ENCODE measurements around the gene PHPT1. TPM values are rescaled to one million over a fixed set of nuclear protein-coding genes. Genes with fewer than 3 reads are reported as not detected.
"Not testable (repeated sequence)": the region's sequence is repeated elsewhere in the genome, so short reads cannot be mapped to it uniquely, and the experiment has no call there.

Gene PHPT1
- total RNA-seq, 4 donors from 2014 or later, result 43.4 to 84.1 (median 53.9) TPM

DNA sequence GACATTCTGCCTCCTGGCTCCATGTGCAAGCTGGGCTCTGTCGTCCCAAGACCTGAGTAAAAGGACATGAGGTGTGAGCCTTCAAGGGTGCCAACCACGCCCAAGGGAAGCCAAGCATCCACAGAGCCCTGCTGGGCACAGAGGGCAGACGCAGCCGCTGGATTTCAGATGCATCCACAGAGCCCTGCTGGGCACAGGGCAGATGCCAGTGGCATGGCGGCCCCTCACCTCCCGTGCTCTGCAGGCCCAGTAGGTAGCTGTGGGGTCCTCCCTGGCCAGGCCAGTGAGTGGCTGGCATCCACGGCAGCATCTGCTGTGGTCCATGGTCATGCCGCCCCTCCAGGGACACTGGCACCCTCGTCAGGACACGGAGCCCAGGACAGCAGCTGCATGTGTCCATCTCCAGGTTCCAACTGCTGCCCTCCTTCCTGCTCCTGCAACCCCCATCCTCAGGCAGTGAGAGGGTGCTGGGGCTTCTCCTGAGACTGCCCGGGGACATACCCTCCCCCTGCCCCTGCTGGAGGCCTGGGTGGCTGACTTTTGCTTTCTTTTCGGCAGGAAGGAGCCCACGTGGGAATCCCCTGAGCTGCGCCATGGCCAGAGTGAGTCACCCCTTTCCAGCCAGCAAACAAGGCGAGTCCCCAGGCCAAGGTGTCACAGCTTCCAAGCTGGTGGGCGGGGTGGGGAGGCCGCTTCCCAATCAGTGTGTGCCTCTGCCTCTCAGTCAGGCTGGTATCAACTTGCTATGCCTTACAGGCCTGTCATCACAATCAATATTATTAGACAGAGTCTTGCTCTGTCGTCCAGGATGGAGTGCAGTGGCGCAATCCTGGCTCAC lies 33.1 kb downstream of the PHPT1 start:
- TF ChIP-seq EP300 (IDR thresholded peaks at IDR 0.05) (no peak), POLR2A (IDR thresholded peaks at IDR 0.05; ENCODE audit: low read depth) (no peak), POLR2AphosphoS5 (IDR thresholded peaks at IDR 0.05) (no peak)
- TF ChIP-seq, protein P1, sequence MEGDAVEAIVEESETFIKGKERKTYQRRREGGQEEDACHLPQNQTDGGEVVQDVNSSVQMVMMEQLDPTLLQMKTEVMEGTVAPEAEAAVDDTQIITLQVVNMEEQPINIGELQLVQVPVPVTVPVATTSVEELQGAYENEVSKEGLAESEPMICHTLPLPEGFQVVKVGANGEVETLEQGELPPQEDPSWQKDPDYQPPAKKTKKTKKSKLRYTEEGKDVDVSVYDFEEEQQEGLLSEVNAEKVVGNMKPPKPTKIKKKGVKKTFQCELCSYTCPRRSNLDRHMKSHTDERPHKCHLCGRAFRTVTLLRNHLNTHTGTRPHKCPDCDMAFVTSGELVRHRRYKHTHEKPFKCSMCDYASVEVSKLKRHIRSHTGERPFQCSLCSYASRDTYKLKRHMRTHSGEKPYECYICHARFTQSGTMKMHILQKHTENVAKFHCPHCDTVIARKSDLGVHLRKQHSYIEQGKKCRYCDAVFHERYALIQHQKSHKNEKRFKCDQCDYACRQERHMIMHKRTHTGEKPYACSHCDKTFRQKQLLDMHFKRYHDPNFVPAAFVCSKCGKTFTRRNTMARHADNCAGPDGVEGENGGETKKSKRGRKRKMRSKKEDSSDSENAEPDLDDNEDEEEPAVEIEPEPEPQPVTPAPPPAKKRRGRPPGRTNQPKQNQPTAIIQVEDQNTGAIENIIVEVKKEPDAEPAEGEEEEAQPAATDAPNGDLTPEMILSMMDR (IDR thresholded peaks at IDR 0.05), result no peak
- H3K36me3 ChIP-seq, result no peaks in the 10 kb centered on the region
- H3K9me3 ChIP-seq, result no peaks in the 10 kb centered on the region
- no peak for DNase-seq (ENCODE audit: extremely low spot score)
- H3K4me1 ChIP-seq, result peaks cover 24 to 37% (median 33%) of the 10 kb centered on the region in 4 donors
- peaks cover 0 to 4% (median 0%) of the 10 kb centered on the region in 4 donors for H3K27me3 ChIP-seq
- intact Hi-C loops (cut with DNase I), result no loop called here
- peak overlapping the region in 3 of 4 donors; percentile 30 to 35 (median 34) for H3K27ac ChIP-seq (replicated peaks in 1 of 4)
- peak overlapping the region in 3 of 4 donors; percentile 23 to 27 (median 24) for H3K4me3 ChIP-seq
- WGBS, result 62% methylated on average over 3 of the region's 19 CpGs

DNA sequence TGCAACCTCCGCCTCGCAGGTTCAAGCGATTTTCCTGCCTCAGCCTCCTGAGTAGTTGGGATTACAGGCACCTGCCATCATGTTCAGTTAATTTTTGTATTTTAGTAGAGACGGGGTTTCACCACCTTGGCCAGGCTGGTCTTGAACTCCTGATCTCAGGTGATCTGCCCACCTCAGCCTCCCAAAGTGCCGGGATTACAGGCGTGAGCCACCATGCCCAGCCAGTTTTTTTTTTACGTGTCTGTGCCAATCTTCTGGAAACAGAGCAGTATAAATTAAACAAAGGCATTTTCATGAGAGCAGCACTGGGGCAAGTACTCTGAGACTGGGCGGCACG lies 33.7 kb downstream of the PHPT1 start:
- Histone ChIP-seq H3K4me1 (peaks cover 28 to 43% (median 39%) of the 10 kb centered on the region in 4 donors), H3K27ac (replicated peaks in 1 of 4) (peak overlapping the region in 2 of 4 donors; percentile 30 to 35)
- intact Hi-C loops (cut with DNase I); H3K27me3 ChIP-seq; H3K4me3 ChIP-seq; H3K9me3 ChIP-seq; H3K36me3 ChIP-seq; DNase-seq (ENCODE audit: extremely low spot score): not testable (repeated sequence)
- WGBS, result 83% methylated on average over 9 of the region's 9 CpGs

DNA sequence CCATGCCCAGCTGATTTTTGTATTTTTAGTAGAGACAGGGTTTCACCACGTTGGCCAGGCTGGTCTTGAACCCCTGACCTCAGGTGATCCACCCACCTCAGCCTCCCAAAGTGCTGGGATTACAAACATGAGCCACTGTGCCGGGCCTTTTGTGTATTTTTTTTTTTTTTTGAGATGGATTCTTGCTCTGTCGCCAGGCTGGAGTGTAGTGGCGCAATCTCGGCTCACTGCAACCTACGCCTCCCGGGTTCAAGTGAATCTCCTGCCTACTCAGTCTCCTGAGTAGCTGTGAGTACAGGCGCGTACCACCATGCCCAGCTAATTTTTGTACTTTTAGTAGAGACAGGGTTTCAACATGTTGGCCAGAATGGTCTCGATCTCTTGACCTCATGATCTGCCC lies 34.5 kb downstream of the PHPT1 start:
- intact Hi-C loops (cut with DNase I), result not testable (repeated sequence)
- 91% methylated on average over 10 of the region's 10 CpGs for WGBS

DNA sequence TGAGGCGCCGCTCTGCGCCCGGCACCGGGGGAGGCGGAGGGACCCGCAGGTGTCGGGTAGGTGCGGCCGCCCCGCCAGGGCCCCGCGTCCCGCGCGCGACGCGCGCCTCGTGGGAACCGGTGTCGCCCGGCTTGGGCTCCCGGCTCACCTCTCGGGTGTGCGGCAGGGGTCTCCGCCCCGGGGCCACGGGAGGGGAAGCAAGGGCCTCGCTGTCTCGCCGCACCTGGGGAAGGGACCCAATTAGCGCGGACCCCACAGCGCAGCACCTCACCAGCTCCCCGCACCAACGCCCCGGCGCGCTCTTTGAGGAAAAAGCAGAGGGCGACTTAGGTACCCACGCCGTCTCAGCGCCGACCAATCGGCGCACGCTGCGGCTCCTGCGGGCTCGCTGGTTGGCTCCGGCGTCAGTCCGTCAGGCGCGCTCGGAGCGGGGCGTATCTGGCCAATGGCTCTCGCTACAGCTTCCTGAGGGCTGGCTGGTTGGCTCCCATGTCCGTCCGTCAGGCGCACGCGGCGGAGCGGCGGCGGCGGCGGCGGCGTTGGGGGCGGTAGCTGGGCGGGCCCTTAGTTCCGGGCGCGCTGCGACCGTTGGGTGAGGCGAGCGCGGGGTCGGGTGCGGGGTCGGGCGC lies 36.9 kb downstream of the PHPT1 start, which contains the start of gene TRAF2:
TRAF2 (plus strand) TSS at position 567 of the 629 bp plus-strand sequence. CDS start 12,225 bp downstream, outside the sequence.
- Histone ChIP-seq H3K9me3 (no peaks in the 10 kb centered on the region), H3K4me3 (peak within 1 kb of the TSS; percentile 76 to 97 (median 84)), H3K36me3 (peaks cover 0 to 15% (median 9%) of the 10 kb centered on the region in 4 donors), H3K27me3 (no peaks in the 10 kb centered on the region), H3K4me1 (peaks cover 30 to 44% (median 41%) of the 10 kb centered on the region in 4 donors), H3K27ac (replicated peaks in 1 of 4) (peak within 1 kb of the TSS; percentile 73 to 86 (median 84))
- WGBS, result 2% methylated on average over 10 of the region's 88 CpGs
- intact Hi-C loops (cut with DNase I), result no loop called here
- TF ChIP-seq POLR2A (IDR thresholded peaks at IDR 0.05; ENCODE audit: low read depth), result no peak
- peak; percentile 39 to 72 for TF ChIP-seq POLR2AphosphoS5 (IDR thresholded peaks at IDR 0.05)
- no peak for TF ChIP-seq EP300 (IDR thresholded peaks at IDR 0.05)
- TF ChIP-seq, protein P1 (IDR thresholded peaks at IDR 0.05), result peak in 1 of 3 experiments; percentile 12
- peak; percentile 99 for DNase-seq (ENCODE audit: extremely low spot score)

More for the DNA sequence above, 34.5 kb downstream of the PHPT1 start:
- H3K4me1 ChIP-seq, result peaks cover 30 to 44% (median 41%) of the 10 kb centered on the region in 4 donors
- not testable (repeated sequence) for H3K27me3 ChIP-seq; DNase-seq (ENCODE audit: extremely low spot score); H3K27ac ChIP-seq (replicated peaks in 1 of 4); H3K36me3 ChIP-seq; H3K4me3 ChIP-seq; H3K9me3 ChIP-seq

DNA sequence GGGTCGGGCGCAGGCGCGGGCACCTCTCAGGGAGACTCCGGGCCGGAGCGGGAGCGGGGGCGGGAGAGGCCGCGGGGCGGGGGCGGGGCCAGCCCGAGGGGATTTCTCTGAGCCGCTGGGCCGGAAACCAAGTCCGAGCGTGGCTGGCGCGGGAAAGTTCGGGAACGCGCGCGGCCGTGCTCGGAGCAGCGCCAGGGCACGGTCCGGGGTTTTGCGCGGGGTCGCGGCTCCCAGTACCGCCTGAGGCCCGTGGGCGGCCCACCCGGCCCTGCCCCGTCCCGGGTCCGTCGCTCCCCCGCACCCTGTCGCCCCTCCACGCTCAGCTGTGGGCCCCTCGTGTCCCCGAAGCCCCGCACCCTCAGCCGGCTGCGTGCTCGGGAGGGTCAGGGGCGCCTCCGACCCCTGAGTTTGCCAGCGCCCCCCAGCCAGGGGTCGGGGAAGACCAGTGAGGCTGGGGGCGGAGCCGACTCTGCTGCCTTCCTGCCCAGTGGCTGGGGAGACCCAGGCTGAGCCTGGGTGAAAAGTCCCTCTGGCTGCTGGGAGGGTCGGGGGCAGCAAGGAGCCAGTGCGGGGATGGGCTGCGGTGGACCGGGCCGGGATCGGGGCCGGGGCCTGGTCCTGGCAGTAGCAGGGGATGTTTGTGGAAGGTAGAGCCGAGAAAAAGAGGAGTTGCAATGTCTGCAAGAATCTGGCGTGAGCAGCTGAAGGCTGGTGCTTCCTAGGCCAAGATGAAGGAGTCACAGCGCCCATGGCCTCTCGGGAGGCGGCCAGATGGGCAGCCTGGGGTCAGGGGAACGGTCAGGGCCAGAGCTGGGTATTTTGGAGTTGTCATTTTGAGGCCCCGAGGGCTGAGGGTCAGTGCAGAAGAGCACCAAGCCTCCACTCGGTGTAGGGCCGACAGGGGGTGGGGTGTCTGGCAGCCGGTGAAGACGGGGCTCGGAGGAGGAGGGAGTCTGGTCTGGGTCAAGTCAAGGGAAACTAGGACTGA lies 37.7 kb downstream of the PHPT1 start:
- 2% methylated on average over 20 of the region's 76 CpGs for WGBS
- TF ChIP-seq POLR2AphosphoS5 (IDR thresholded peaks at IDR 0.05), result no peak
- TF ChIP-seq POLR2A (IDR thresholded peaks at IDR 0.05; ENCODE audit: low read depth), result no peak
- no peak for TF ChIP-seq EP300 (IDR thresholded peaks at IDR 0.05)
- TF ChIP-seq, protein P1 (IDR thresholded peaks at IDR 0.05), result no peak
- DNase-seq (ENCODE audit: extremely low spot score), result no peak
- Histone ChIP-seq H3K36me3 (peaks cover 0 to 22% (median 14%) of the 10 kb centered on the region in 4 donors), H3K9me3 (no peaks in the 10 kb centered on the region), H3K27me3 (no peaks in the 10 kb centered on the region), H3K4me1 (peaks cover 25 to 37% (median 34%) of the 10 kb centered on the region in 4 donors), H3K4me3 (peak overlapping the region; percentile 76 to 97 (median 84)), H3K27ac (replicated peaks in 1 of 4) (peak overlapping the region; percentile 73 to 86 (median 84))
- intact Hi-C loops (cut with DNase I), result no loop called here
